Neural progenitor cell (in vitro differentiated cells): Measurements from ENCODE around the gene CRYM. TPM values are rescaled to one million over a fixed set of nuclear protein-coding genes. Genes with fewer than 3 reads are reported as not detected.

Source experiments
- DNase-seq: peaks from one replicate; pipeline ENCODE4 v3.0.0-alpha.2; 2016; ENCODE audit warnings: low spot score
- H2AFZ ChIP-seq: fragments of 200-600 bp; sonication (generic); replicated peaks from 2 replicates; pipeline ENCODE4 v1.6.1; 2016; ENCODE audit warnings: antibody characterized with exemption
- H3F3A ChIP-seq: fragments of 200-600 bp; sonication (generic); 2 replicates; pipeline ENCODE4 v1.6.1; 2016; ENCODE audit warnings: antibody characterized with exemption, low read depth
- H3K27ac ChIP-seq: fragments of 200-600 bp; sonication (generic); 2 replicates; pipeline ENCODE4 v1.5.1; 2016; ENCODE audit warnings: mild to moderate bottlenecking
- H3K27me3 ChIP-seq: fragments of 200-600 bp; sonication (generic); 2 replicates; pipeline ENCODE4 v1.6.1; 2016; ENCODE audit warnings: mild to moderate bottlenecking, moderate library complexity
- H3K36me3 ChIP-seq: fragments of 200-600 bp; sonication (generic); 2 replicates; pipeline ENCODE4 v1.5.1; 2016
- H3K4me1 ChIP-seq: fragments of 200-600 bp; sonication (generic); 2 replicates; pipeline ENCODE4 v1.6.1; 2016; ENCODE audit warnings: mixed run types
- H3K4me2 ChIP-seq: fragments of 200-600 bp; sonication (generic); 2 replicates; pipeline ENCODE4 v1.6.1; 2016
- H3K4me3 ChIP-seq: fragments of 200-600 bp; sonication (generic); 2 replicates; pipeline ENCODE4 v1.5.1; 2016
- H3K79me2 ChIP-seq: fragments of 200-600 bp; sonication (generic); 2 replicates; pipeline ENCODE4 v1.6.1; 2016; ENCODE audit warnings: low read depth
- H3K9ac ChIP-seq: fragments of 200-600 bp; sonication (generic); 2 replicates; pipeline ENCODE4 v1.6.1; 2016
- H3K9me3 ChIP-seq: fragments of 200-600 bp; sonication (generic); 2 replicates; pipeline ENCODE4 v1.5.1; 2016; ENCODE audit warnings: low read depth
- H4K20me1 ChIP-seq: fragments of 200-600 bp; sonication (generic); 2 replicates; pipeline ENCODE4 v1.6.1; 2016; ENCODE audit warnings: low read depth
- H3K27ac Mint-ChIP-seq: 3 replicates; pipeline ENCODE4 v1.8.0; 2021; ENCODE audit warnings: mixed read lengths
- H3K27me3 Mint-ChIP-seq: 2 replicates; pipeline ENCODE4 v1.8.0; 2022; ENCODE audit warnings: low read depth, mild to moderate bottlenecking, inconsistent platforms, moderate library complexity, mixed read lengths; ENCODE audit not compliant: insufficient read depth
- H3K36me3 Mint-ChIP-seq: 3 replicates; pipeline ENCODE4 v1.8.0; 2021; ENCODE audit warnings: mixed read lengths
- H3K4me1 Mint-ChIP-seq: 3 replicates; pipeline ENCODE4 v1.8.0; 2021; ENCODE audit warnings: mixed read lengths
- H3K4me3 Mint-ChIP-seq: 3 replicates; pipeline ENCODE4 v1.8.0; 2021; ENCODE audit warnings: mild to moderate bottlenecking, moderate library complexity, mixed read lengths
- H3K9me3 Mint-ChIP-seq: 3 replicates; pipeline ENCODE4 v1.8.0; 2020; ENCODE audit warnings: mixed read lengths
- EZH2 ChIP-seq: fragments of 200-600 bp; sonication (generic); IDR thresholded peaks from 2 replicates; pipeline ENCODE4 v1.6.1; 2017; ENCODE audit warnings: antibody characterized with exemption, mild to moderate bottlenecking, moderate library complexity
- EZH2phosphoT487 ChIP-seq: fragments of 200-600 bp; sonication (generic); IDR thresholded peaks from 2 replicates; pipeline ENCODE4 v1.6.1; 2017; ENCODE audit warnings: antibody characterized with exemption
- total RNA-seq: library from RNA; depleted of rRNA; stranded (reverse); fragments of >200 nt; gene quantifications from 2 replicates; pipeline ENCODE4 v1.2.3, GENCODE V29; 2015; ENCODE audit warnings: low replicate concordance
- TF ChIP-seq, protein P1 (sequence below): fragments of 200-600 bp; sonication (generic); IDR thresholded peaks from 2 replicates; pipeline ENCODE4 v1.5.1; 2017; ENCODE audit warnings: antibody characterized with exemption, mild to moderate bottlenecking

The CRYM gene
- total RNA-seq, 1 donor from 2014 or later, result 0.36 TPM

DNA sequence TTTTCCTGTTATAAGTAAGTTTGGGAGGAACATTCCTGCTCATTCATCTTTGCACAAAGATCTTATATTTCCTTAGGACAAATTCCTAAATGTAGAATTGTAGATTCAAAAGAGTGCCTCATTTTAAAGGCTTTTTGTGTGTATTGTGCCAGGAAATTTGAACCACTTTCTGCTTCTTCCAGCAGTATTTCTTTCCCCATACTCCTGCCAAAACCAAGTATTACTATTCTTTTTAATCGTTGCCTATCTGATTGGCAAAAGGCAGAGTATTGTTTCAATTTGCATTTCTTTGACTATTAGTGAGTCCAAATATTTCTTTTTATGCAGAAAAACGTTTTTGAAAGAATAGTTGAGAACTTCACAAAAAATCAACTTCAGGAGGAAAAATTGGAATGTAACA lies 35.3 kb downstream of the CRYM start:
- Histone ChIP-seq H3K4me2 (no peak overlapping the region), H3K79me2 (no peaks in the 10 kb centered on the region), H3K36me3 (no peaks in the 10 kb centered on the region), H4K20me1 (no peaks in the 10 kb centered on the region), H3F3A (no peaks in the 10 kb centered on the region), H3K4me1 (no peaks in the 10 kb centered on the region), H3K9ac (no peak overlapping the region), H3K4me3 (no peak overlapping the region), H3K27me3 (no peaks in the 10 kb centered on the region), H3K27ac (no peak overlapping the region), H2AFZ (no peak overlapping the region), H3K9me3 (no peaks in the 10 kb centered on the region)
- no peaks in the 10 kb centered on the region for H3K4me1 Mint-ChIP-seq
- TF ChIP-seq EZH2 (no peak), EZH2phosphoT487 (no peak)
- TF ChIP-seq, protein P1, sequence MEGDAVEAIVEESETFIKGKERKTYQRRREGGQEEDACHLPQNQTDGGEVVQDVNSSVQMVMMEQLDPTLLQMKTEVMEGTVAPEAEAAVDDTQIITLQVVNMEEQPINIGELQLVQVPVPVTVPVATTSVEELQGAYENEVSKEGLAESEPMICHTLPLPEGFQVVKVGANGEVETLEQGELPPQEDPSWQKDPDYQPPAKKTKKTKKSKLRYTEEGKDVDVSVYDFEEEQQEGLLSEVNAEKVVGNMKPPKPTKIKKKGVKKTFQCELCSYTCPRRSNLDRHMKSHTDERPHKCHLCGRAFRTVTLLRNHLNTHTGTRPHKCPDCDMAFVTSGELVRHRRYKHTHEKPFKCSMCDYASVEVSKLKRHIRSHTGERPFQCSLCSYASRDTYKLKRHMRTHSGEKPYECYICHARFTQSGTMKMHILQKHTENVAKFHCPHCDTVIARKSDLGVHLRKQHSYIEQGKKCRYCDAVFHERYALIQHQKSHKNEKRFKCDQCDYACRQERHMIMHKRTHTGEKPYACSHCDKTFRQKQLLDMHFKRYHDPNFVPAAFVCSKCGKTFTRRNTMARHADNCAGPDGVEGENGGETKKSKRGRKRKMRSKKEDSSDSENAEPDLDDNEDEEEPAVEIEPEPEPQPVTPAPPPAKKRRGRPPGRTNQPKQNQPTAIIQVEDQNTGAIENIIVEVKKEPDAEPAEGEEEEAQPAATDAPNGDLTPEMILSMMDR, result no peak
- H3K27ac Mint-ChIP-seq, result no peak overlapping the region
- no peaks in the 10 kb centered on the region for H3K36me3 Mint-ChIP-seq
- no peak for DNase-seq
- H3K9me3 Mint-ChIP-seq, result no peaks in the 10 kb centered on the region
- no peak overlapping the region for H3K4me3 Mint-ChIP-seq
- H3K27me3 Mint-ChIP-seq, result peaks cover 2% of the 10 kb centered on the region

- H3K36me3 ChIP-seq, result no peaks in the 10 kb centered on the region
- DNase-seq, result no peak
- no peaks in the 10 kb centered on the region for H3K9me3 Mint-ChIP-seq
- TF ChIP-seq, protein P1, result no peak
- no peak for TF ChIP-seq EZH2
- TF ChIP-seq EZH2phosphoT487, result no peak
- no peaks in the 10 kb centered on the region for H3K79me2 ChIP-seq
- H3K36me3 Mint-ChIP-seq, result no peaks in the 10 kb centered on the region
- no peaks in the 10 kb centered on the region for H3K4me1 ChIP-seq
- no peak overlapping the region for H2AFZ ChIP-seq
- H3K4me3 ChIP-seq, result no peak overlapping the region
- no peak overlapping the region for H3K27ac ChIP-seq
- H3K4me2 ChIP-seq, result no peak overlapping the region
- H3K27me3 ChIP-seq, result no peaks in the 10 kb centered on the region
- peaks cover 3% of the 10 kb centered on the region for H3K27me3 Mint-ChIP-seq
- H3K4me1 Mint-ChIP-seq, result no peaks in the 10 kb centered on the region
- no peak overlapping the region for H3K4me3 Mint-ChIP-seq
- no peaks in the 10 kb centered on the region for H4K20me1 ChIP-seq
- H3K9me3 ChIP-seq, result no peaks in the 10 kb centered on the region
- H3K9ac ChIP-seq, result no peak overlapping the region
- H3F3A ChIP-seq, result no peaks in the 10 kb centered on the region
- H3K27ac Mint-ChIP-seq, result no peak overlapping the region
These were observed 38.4 kb downstream of the CRYM start for GRCh38 chr16:21239646-21240045.

DNA sequence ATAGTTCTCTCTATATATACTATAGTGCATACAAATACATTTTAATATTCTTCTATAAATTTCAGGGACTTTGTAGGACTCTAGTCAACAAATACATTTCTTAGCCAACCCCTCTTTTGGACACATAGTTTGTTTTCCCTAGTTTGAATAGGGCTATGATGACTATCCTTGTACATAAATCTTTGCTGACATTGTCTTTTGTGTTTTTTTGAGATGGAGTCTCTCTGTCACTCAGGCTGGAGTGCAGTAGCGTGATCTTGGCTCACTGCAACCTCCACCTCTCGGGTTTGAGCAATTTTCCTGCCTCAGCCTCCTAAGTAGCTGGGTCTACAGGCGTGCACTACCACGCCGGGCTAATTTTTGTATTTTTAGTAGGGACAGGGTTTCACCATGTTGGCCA lies 41.3 kb downstream of the CRYM start:
- Mint-ChIP-seq H3K9me3 (no peaks in the 10 kb centered on the region), H3K36me3 (no peaks in the 10 kb centered on the region), H3K27ac (no peak overlapping the region), H3K4me1 (no peaks in the 10 kb centered on the region), H3K4me3 (no peak overlapping the region), H3K27me3 (peaks cover 3% of the 10 kb centered on the region)
- Histone ChIP-seq H4K20me1 (no peaks in the 10 kb centered on the region), H3K9ac (no peak overlapping the region), H3K27ac (no peak overlapping the region), H3K36me3 (no peaks in the 10 kb centered on the region), H3K79me2 (no peaks in the 10 kb centered on the region), H3K9me3 (no peaks in the 10 kb centered on the region), H3K4me2 (no peak overlapping the region), H3K4me1 (no peaks in the 10 kb centered on the region), H2AFZ (no peak overlapping the region), H3K27me3 (no peaks in the 10 kb centered on the region), H3K4me3 (no peak overlapping the region), H3F3A (no peaks in the 10 kb centered on the region)
- DNase-seq, result no peak
- no peak for TF ChIP-seq EZH2phosphoT487
- TF ChIP-seq, protein P1, result no peak
- TF ChIP-seq EZH2, result no peak
